Measurements from ENCODE around the gene KLF16.
"Not testable (repeated sequence)": the region's sequence is repeated elsewhere in the genome, so short reads cannot be mapped to it uniquely, and the experiment has no call there.

KLF16 gene

DNA sequence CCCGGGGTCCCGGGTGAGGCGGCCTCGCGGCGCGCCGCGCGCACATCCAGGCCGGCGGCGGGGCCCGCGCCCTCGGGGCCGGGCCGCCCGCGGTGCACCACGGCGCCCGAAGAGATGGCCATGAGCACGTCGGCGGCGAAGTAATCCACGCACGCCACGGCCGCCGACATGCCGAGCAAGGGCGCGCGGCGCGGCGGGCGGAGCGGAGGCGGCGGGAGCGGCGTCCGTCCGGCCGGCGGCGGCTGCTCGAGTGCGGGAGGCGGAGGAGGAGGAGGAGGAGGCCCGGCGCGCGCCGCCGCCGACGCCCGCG is at the start of gene KLF16:
Gene KLF16 (minus strand): TSS at position 252 of the 310 bp plus-strand sequence. CDS start 82 bp downstream, at position 170.
- no peak for DNase-seq (ENCODE audit: low read depth in 3 of 3, low spot score in 1 of 3)

GRCh38 chr19:1912760-1913505 is 49.6 kb upstream of the KLF16 start:
- DNase-seq (ENCODE audit: low read depth in 3 of 3, low spot score in 1 of 3), result no peak

- no peak for DNase-seq (ENCODE audit: low read depth in 3 of 3, low spot score in 1 of 3)
These were observed 48.6 kb upstream of the KLF16 start for GRCh38 chr19:1911995-1912394.

GRCh38 chr19:1911098-1911497 is 47.7 kb upstream of the KLF16 start:
- DNase-seq (ENCODE audit: low read depth in 3 of 3, low spot score in 1 of 3), result no peak

DNA sequence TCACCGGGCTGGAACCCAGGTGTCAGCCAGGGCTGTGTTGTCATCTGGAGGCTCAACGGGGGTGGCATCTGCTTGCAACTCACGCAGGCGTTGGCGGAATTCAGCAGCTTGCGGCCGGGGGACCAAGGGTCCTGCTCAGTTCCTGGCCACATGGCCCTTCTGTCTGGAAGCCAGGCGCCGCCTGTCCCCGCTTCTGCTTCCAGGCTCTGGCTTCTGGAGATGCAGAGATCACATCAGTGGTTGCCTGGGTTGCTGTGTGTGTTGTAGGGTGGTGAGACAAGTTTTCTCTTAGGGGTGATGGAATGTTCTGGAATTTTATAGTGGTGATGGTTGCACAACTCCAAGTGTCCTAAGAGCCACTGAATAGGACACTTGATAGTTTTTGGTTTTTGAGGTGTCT is 46.8 kb upstream of the KLF16 start:
- DNase-seq (ENCODE audit: low read depth in 3 of 3, low spot score in 1 of 3), result no peak

- no peak for DNase-seq (ENCODE audit: low read depth in 3 of 3, low spot score in 1 of 3)
These were observed 46.3 kb upstream of the KLF16 start for GRCh38 chr19:1909761-1910080.

- no peak for DNase-seq (ENCODE audit: low read depth in 3 of 3, low spot score in 1 of 3)
These were observed 44.9 kb upstream of the KLF16 start for GRCh38 chr19:1908364-1908678.

DNA sequence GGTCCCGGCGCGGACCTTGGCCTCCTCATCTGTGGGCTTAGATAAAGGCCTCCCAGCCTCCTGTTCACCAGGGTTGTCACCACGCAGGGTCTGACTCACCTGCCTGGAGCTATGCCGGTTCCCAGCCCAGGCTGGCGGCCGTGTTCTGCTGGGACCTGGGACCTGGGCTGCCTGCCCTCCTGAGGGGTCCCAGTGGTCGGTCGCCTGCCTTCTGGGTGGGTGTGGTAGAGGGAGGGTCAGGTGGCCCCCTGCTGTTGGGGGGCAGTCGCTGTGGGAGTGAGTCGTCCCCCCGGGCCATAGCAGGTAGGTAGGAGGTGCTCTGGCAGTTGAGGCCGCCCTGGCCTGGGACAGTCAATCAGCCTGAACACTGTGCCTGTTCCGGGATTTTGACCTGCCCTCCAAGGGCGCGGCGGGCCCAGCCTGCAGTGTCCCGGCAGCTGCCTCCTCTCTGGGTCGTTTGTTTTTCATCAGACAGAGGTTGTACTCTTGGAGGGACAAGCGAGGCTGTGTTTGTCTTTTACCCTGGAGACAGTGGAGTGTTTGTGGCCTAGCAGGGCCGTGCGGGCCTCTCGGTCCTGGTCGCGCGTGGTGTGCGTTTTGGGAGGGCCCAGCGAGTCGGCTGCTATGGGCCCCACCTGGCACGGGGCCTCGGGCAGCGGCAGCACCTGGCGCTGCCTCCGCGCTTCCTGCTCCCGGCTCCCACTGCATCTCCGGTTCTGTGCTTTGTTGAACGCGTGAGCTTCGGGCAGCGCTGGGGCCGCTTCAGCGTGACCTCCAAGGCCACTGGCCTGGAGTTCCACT is 44.4 kb upstream of the KLF16 start:
- DNase-seq (ENCODE audit: low read depth in 3 of 3, low spot score in 1 of 3), result no peak

GRCh38 chr19:1906985-1907562 is 43.7 kb upstream of the KLF16 start:
- no peak for DNase-seq (ENCODE audit: low read depth in 3 of 3, low spot score in 1 of 3)

GRCh38 chr19:1905863-1906375 is 42.5 kb upstream of the KLF16 start:
- no peak for DNase-seq (ENCODE audit: low read depth in 3 of 3, low spot score in 1 of 3)

DNA sequence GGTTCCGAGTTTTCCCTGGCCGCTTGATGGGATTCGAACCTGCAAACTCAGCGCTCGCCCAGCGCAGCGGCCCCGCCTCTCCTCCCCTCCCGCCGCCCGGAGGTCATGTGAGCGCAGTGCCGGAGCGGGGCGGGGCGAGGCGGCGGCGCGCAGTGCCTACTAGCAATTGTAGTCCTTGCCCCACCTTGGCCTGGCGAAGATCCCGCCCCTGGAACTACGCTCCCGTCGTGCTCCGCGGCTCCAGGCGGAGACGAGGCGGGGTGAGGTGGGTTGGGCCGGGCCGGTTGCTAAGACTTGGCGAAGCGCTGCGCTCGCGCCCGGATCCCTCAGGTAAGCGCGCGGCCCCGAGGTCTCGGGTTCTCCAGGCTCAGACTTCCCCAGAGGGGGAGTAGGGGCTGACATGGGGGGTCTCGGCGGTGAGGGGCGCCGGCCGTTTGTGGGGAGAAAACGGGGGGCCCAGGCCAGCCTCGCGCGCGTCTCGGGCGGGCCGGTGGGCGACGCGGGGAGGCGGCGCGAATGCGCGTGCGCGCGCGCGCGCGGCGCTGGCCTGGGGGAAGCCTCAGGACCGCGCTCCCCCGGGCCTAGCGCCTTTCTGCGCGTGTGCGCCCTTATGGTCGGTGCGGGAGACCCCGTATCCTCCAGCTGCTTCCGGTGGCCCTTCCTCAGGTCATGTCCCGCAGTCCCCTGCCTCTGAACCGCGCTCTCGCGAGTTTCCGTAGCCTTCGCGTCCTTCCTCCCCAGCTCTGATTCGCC is 41.9 kb upstream of the KLF16 start, which contains the start of the genes ADAT3 and SCAMP4:
Gene ADAT3 (plus strand): TSS at position 290 of the 753 bp plus-strand sequence. CDS start 6,649 bp downstream, outside the sequence.
Gene SCAMP4 (plus strand): TSS at position 290 of the 753 bp plus-strand sequence. CDS start 9,621 bp downstream, outside the sequence.
- peak; percentile 95 to 97 (median 95) for DNase-seq (ENCODE audit: low read depth in 3 of 3, low spot score in 1 of 3)

- no peak for DNase-seq (ENCODE audit: low read depth in 3 of 3, low spot score in 1 of 3)
These were observed 41.4 kb upstream of the KLF16 start for GRCh38 chr19:1904860-1905109.

DNA sequence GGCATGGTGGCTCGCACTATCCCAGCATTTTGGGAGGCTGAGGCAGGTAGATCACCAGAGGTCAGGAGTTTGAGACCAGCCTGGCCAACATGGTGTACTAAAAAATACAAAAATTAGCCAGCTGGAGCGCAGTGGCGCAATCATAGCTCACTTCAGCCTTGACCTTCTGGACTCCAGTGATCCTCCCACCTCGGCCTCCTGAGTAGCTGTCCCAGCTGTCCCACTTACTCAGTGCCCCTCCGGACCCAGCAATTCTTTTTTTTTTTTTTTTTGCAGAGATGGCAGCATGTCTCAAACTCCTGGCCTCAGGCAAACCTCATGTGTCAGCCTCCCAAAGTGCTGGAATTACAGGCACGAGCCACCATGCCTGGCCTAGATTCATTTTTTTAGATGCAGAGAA is 39.5 kb upstream of the KLF16 start:
- DNase-seq (ENCODE audit: low read depth in 3 of 3, low spot score in 1 of 3), result no peak

GRCh38 chr19:1901940-1902404 is 38.6 kb upstream of the KLF16 start:
- DNase-seq (ENCODE audit: low read depth in 3 of 3, low spot score in 1 of 3), result no peak

DNA sequence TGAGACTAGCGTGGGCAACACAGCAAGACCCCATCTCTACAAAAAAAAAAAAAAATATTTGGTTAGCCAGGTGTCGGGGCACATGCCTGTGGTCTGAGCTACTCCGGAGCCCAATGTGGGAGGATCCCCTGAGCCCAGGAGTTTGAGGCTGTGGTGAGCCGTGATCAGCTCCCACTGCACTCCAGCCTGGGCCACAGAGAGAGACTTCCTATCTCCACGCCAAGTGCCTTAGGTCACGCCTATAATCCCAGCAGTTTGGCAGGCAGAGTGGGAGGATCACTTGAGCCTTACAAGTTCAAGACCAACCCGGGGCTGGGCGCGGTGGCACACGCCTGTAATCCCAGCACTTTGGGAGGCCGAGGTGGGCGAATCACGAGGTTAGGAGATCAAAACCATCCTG is 33.1 kb upstream of the KLF16 start:
- no peak for DNase-seq (ENCODE audit: low read depth in 3 of 3, low spot score in 1 of 3)

DNA sequence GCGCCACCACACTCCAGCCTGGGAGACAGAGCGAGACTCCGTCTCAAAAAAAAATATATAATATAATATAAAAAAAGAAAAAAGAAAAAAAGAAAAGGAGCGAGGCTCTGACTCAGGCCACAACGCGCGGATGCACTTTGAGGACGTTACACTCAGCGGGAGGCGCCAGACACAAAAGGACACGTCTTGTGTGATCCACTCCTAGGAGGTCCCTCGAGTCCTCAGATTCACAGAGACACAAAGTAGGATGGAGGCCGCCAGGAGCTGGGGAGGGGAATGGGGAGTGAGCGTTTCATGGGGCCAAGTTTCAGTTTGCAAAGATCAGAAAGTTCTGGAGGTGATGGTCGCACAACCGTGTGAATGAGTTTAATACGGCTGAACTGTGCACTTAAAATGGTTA is 30.4 kb upstream of the KLF16 start:
- no peak for DNase-seq (ENCODE audit: low read depth in 3 of 3, low spot score in 1 of 3)

- DNase-seq (ENCODE audit: low read depth in 3 of 3, low spot score in 1 of 3), result no peak
These were observed 26.5 kb upstream of the KLF16 start for GRCh38 chr19:1889907-1890306.

GRCh38 chr19:1888385-1888784 is 25.0 kb upstream of the KLF16 start:
- no peak for DNase-seq (ENCODE audit: low read depth in 3 of 3, low spot score in 1 of 3)

DNA sequence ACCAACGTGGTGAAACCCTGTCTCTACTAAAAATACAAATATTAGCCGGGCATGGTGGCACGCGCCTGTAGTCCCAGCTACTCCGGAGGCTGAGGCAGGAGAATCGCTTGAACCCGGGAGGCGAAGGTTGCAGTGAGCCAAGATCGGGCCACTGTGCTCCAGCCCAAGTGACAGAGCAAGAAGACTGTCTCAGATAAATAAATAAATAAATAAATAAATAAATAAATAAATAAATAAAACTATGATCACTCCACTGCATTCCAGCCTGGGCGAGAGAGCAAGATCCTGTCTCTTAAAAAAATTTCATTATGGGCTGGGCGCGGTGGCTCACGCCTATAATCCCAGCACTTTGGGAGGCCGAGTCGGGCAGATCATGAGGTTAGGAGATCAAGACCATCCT is 23.0 kb upstream of the KLF16 start:
- DNase-seq (ENCODE audit: low read depth in 3 of 3, low spot score in 1 of 3), result not testable (repeated sequence)

DNA sequence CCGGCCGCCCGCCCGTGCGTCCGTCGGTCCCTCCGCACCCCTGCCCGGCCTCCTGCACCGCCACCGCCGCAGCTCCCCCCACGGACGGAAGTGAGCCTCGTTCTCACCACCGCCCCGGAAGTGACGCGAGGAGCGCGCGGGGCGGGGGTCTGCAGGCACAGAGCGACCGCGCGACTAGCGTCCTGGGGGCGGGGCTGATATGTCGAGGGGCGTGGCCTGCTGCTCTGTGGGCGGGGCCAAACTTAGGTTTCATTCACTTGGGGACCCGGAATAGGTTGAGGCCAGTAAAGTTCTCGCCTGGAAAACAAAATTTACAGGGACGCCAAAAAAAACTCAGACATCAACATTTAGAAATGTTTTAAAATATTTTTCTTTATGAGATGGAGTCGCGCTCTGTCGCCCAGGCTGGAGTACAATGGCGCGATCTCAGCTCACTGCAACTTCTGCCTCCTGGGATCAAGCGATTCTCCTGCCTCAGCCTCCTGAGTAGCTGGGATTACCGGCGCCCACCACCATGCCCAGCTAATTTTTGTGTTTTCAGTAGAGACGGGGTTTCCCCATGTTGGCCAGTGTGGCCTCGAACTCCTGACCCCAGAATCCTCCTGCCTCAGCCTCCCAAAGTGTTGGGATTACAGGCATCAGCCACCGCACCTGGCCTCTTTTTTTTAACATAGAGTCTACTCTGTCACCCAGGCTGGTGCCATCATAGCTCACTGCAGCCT is 22.2 kb upstream of the KLF16 start, which contains the start of gene ABHD17A:
Gene ABHD17A (minus strand): TSS at position 99 of the 722 bp plus-strand sequence. CDS start 3,930 bp downstream, outside the sequence.
- DNase-seq (ENCODE audit: low read depth in 3 of 3, low spot score in 1 of 3), result peak; percentile 85 to 96 (median 90)
